Fibroblast of skin of scalp (primary cell): ENCODE measurements around the gene GFRA4.

Source experiments
- DNase-seq: peaks from one replicate; pipeline ENCODE4 v3.0.0-alpha.2; 2013

The GFRA4 gene

DNA sequence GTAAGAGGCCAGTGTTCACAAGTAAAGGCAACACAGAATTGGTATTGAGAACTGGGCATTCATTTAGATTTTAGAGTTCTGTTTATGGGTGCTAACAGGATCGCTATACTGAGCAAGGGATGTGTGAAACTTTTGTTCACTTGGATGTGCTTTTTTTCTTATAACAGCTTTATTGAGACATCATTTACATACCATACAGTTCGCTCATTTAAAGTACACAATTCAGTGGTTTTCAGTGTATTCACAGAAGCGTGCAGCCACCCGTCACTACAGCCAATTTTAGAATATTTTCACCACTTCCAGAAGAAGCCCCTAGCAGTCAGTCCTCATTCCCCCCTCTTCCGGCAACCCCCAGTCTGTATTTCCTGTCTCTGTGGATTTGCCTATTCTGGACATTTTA is 48.7 kb downstream of the GFRA4 start:
- peak; percentile 51 for DNase-seq

DNA sequence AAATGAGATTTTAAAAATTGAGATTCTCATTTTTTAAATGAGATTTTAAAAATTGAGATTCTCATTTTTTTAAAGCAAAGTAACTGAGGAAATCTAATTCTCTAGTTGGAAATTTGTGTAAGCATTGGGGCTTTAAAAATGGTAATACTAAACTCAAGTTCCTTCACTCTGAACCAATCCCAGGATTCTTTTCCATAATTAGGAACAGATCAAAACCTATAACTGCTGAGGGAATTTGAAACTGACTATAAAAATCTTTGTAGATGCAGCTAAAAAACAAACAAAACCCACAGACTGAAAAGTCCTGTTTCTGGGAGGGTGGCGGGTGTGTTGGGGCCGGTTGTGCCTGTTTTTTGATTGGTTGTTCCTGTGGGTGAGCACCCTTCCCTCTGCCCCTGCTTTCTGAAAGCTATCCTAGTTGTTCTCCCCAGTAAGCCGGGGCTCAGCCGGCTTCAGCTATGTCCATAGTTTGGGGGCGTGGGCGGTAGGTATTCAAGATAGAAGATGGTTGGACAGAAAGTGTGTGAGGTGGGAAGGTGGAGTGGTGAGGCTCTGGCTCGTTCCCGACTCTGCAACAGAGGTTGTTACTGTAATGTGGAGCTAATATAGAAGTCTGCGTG is 49.3 kb downstream of the GFRA4 start:
- peak; percentile 42 for DNase-seq

DNA sequence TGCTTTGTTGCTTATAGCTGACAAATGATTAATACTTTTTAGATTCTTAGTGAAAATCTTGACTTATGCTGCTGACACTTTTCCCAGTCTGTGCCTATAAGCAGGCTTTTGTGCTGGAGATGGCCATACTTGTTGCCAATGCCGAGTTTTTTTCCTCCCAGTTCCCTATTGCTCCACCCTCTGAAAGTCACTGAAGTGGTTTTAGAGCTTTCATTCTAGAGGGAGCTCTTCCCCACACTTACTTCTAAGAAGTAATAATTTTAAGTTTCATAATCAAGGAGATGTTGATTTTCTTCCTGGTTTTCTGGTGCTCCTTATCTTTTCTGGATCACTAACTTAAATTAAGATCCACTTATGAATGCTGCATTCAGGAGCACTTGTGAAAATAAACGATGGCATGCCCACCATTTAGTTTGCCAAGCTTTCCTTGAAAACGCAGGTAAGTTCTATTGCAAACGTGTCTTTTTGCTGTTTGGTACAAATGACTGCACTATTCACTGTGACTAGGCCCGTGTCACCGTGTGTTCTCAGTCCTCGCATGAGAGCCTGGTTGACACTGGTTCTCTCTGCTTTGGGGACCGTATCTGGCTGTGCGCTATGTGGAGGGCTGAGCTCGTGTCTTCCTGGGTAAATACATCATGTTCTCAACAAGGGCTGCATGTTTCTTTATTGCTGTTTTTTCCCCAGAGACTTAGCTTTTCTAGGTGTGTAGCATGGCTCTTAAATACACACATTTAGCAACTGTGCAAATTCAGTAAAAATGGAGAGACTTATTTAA is 50.2 kb downstream of the GFRA4 start:
- DNase-seq: peak; percentile 20

DNA sequence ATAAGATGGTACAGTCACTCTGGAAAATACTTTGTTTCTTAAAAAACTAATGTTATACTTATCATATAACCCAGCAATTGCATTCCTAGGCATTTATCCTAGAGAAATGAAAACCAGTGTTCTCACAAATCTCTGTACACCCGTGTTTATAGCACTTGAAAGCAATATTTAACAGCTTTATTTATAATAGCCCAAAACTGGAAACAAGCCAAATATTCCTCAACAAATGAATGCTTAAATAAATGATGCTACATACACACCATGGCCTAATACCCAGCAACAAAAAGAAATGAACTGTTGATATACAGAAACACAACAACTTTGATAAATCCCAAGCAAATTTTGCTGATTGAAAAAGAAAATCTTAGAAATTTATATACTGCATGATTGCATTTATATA is 51.3 kb downstream of the GFRA4 start:
- no peak for DNase-seq
